NCI-H1694 treated with DMSO at 0.1 percent for 48 hours (cell line): ENCODE measurements around the gene LMX1A.
A peak's percentile ranks its signal among the peaks of the same experiment; 100 is the strongest.

Experiments used
- DNase-seq: peaks from one replicate; lab custom pipeline; 2025; lab: John Stamatoyannopoulos, UW

LMX1A gene

DNA sequence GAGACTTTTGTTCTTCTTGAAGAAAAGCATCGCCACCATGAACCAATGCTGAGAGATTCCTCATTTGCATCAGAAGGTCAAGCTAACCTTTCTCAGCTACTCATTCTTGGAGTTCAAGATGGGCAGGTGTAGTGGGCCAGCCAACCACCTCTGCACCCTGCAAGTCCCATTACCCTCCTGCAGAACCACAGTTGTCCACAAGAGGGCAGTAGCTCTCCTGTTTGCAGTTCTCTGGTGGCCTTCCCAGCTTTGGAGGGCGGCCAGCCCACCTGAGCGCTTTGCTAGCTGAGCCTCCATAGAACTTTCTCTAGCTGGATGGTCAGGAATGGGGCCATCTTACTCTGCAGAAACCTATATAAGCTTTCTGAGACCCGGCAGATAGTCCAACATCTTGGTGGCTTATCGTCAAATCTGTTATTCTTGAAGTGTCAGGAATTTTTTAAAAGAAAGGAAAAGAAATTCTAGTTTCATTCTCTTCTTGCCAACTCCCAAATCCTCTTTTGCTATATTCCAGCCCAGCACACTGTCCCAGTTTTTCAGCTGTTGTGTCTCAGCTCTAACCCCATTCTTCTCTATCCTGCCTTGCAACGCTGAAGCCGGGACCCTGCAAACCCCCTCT lies 11.0 kb upstream of the LMX1A start:
- DNase-seq: peak; percentile 56

DNA sequence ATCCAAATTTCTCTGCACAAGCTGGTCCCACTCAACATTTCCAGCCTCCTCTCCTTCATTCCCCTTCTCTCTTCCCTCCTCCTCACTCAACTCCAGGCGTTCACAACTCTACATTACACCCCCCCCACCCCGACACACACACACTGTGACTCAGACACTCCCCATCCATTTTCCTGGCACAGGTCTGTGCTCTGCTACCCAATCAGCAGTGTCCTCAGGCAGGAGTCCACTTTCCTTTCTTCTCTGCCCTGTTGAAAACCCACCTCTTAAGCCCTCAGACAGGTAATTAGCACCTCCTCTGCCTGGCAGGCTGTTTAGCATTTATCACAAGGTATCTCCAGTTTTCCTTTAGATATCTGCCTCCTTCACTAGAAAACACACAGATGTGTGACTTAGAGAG lies 8.8 kb upstream of the LMX1A start:
- no peak for DNase-seq

DNA sequence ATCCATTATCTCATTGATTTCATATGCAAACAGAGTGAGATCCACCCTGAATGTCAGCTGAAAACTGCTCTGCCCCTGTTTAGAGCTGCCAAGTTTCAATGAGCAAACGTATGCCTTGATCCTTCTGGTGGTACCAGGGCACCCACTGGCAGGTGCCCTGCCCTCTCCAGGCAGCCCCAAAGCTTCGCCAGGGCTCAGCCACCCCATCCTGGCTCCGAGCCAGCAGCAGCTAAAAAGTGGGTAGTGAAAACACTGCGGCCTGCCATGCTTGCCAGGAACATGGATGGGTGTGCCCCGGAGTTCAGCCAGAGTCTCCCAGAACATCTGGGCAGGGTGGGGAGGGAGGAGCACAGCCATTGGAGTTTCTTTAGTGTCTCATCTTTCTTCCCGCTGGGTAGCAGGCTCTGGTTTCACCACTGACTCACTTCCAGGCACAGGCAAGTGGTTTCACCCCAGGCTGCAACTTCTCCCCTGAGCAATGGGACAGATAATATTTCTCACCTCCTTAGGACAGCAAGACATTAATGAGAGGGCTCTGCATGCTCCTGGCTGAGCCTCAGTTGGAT lies 8.1 kb upstream of the LMX1A start:
- DNase-seq: peak; percentile 21

DNA sequence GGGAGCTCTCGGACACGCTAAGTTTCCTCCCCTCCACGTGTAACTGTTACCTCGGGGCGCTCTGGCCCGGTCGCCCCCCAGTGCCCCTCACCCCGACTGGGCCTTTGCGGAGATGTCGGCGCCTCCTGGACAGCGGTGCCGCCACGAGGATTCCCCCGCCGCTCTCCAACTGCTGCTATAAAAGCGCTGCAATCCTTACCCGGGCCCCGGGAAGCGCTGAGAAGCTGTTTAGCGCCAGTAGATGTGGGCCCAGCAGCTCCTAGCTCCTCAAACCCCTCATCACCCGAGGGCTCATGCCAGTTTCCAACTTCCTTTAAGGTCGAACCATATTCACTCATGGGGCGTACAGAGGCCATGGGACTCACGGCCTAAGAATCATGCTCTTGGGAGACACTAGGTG lies 361 bp upstream of the LMX1A start:
- DNase-seq: no peak

DNA sequence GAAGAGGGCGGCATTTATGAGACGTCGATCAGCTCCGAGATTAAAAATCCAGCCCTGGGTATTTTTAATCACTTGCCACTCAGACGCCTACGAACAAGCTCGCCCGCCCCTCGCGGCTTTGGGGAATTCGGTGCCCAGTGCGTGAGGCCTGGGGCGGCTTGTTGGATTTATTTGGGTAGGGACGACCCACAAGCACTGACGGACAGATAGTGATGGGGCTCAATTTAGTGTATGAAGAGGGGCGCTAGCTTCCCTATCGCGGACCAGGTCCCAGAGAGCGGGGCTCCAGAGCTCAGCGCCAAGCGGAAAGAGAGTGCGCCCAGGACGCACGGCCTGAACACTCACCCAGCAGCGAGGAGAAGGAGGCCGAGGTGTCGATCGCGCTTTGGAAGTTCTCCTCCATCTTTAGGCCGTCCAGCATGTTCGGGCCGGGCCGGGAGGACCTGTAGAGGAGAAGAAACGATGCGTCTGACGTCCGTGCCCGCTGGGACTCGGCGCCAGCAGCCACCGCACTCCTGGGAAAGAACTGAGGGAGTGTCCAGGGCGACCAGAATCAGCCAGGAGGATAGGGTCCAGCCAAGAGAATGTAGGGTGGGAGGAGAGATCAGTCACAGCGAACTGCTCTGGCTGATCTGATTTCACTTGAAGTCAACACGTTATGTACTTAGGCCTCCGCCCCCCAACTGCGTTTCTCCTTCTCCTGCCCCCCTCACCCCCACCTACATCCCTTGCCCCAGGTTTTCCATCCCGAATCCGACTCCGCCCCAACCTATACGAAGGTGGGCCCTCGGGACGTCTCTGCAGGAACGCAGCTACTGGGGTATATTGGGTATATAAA lies 1.2 kb downstream of the LMX1A start:
- DNase-seq: no peak

DNA sequence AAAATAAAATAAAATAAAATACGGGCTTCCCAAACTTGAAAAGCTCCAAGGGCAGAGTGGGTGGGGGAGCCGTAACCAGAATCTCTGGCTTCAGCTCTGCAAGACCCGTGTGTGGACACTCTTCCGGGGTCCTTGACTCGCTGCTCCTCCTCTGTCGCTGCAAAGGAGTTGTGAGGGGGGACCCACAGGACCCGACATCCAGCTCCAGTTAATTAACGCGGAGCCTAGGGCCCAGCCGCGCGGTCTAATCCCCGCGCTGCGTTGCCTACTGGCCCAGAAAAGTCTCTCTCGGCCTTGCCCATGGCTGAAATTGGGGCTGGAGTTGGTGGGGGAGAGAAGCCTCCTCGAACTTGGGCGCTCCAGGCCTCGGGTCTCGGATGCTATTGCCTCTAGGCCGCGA lies 1.8 kb downstream of the LMX1A start:
- no peak for DNase-seq

DNA sequence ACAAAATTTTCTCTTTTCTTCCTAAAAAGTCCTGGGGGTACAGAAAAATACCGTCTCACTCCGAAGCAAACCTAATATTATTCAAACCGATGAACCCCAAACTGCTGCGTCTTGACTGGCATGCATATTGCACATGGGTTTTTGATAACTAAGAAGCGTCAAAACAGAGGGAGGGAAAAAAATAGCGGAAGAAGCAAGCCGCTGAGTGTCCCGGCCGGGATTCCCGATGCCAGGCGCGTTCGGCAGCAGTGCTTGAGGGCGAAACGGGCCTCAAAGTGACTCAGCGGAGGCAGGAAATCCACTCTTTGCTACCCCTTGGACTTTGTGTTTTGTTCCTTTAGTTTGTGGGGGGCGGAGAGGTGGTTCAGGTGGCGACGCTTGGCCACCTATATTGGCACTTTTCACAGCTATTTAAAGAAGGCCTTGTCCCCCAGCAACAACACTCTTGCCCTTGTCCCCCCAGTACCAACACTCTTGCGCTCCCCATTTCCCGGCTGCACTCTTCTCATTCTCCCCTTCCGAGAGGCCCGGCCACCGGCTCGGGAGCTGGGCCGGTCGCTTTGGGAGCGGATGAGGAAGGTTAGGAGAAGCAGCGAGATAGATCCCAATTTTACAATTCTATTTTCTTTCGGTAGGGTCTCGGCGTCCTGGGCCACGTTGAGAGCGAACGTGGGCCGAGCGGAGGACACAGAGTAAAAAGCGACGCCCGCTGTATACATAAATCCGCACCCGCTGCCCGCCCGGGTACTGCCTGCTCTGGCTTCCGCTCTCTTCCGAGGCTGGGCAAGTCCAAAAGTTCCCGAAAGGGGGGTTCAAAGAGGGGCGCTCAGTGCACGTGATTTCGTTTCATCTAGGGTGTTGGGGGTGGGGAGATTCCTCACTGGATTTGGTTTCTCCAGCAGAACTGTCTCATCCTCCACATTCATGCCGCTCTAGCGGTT lies 2.5 kb downstream of the LMX1A start:
- DNase-seq: no peak

GRCh38 chr1:165352442-165353293 lies 3.8 kb downstream of the LMX1A start:
- DNase-seq: no peak

- no peak for DNase-seq
These were observed 4.6 kb downstream of the LMX1A start for GRCh38 chr1:165351863-165352441.

GRCh38 chr1:165350840-165351239 lies 5.7 kb downstream of the LMX1A start:
- no peak for DNase-seq

DNA sequence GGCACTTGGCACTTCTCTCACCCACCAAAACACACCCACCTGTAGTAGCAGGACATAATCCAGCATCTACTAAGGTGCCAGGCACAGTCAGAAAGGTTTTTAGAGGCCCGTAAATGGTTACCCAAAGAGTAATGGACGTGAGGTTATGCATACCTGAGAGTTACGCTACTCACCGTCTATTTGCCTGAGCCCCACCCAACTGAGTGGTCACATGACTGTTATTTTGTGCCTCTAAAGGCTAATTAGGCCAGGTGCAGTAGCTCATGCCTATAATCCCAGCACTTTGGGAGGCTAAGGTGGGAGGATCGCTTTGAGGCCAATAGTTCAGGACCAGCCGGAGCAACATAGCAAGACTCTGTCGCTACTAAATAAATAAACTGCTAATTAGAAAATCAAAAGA lies 11.0 kb downstream of the LMX1A start:
- no peak for DNase-seq

DNA sequence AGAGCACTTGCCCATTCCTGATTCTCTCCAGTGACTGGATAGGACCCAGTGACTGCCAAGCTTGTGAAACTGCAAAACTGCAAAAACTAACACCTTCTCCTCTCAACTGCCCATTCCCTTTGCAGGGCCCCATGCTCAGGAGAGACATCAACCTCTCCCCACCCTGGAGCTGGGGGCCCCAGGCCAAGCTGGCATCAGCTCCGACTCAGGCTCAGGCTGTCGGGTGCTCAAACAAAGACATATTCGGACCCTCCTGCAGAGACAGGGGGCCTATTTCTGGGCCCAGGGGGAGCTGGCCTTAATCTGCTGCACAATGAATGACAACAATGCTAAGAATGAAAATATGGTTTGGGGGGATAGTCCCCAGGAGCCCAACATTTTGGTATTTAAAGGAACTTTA lies 11.8 kb downstream of the LMX1A start:
- no peak for DNase-seq

- DNase-seq: no peak
These were observed 12.3 kb downstream of the LMX1A start for GRCh38 chr1:165344198-165344597.

DNA sequence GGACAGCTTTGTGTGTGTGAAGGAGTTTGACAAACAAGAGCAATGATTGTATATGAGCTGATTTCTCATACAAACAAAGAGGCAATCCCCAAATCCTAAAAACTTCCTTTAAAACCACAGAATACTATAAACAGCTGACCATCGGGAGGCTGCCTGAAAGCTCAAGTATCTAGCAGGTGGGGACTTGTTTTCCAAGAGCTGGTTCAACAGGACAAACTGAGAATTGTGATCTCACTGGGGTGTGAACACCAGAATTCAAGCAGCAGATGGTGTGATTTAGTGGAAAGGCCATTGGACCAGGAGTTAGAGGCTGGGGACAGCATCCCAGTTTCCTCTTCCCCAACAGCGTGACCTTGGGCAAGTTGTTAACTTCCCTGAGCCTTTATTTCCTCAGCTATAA lies 13.9 kb downstream of the LMX1A start:
- no peak for DNase-seq

DNA sequence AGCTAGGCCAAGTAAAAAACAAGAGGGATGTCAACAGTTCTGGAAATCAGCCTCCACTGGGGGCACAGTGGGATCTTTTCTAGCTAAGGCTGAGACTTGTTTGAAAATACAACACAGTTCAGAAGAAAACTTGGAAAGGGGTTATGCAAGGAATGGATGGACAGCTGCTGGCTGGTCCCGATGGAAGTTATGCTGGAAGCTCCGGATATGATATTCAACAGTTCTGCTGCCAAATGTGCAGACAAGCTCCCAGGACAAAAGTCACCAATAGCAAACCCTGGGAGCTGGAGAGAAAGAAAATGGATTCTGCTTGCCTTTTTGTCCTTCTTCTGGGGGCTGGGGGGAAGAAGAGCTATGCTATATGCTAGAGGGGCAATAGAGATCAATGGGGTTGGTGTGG lies 14.3 kb downstream of the LMX1A start:
- DNase-seq: no peak

DNA sequence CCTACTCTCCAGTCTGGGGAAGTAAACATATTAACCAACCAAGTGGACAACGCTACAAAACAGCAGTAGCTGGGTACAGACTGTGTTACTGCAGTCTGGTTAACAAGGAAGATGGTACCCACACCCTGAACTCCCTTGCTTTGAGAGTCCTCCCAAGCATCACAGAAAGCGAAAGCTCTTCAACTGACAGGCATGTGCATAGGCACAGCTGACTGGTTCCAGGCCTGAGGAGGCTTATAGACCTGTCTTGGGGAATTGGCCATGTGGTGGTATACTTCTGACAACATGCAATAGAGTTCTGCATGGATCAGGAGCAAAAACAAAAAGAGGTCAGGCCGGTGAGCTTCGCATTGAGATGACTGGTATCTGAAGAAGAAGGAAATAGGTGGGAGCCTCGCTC lies 17.4 kb downstream of the LMX1A start:
- DNase-seq: no peak

DNA sequence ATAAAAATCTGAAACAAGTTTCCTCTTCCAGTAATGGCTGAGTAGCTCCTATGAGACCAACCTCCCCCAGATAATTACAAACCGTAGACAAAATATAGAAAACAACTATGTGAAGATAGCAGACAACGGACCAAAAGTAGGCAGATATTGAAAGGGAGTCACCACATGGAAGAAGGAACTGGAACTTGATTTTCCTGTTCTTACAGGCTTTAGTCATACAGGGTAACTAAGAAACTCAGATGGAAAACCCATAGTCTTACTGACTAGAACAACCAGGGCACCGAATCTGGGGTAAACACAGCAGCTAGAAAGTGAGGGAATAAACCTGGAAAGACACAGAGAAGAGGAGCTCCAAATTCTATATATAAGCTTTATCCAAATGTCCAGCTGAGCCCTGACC lies 26.0 kb downstream of the LMX1A start:
- DNase-seq: no peak

- no peak for DNase-seq
These were observed 27.4 kb downstream of the LMX1A start for GRCh38 chr1:165329104-165329503.

DNA sequence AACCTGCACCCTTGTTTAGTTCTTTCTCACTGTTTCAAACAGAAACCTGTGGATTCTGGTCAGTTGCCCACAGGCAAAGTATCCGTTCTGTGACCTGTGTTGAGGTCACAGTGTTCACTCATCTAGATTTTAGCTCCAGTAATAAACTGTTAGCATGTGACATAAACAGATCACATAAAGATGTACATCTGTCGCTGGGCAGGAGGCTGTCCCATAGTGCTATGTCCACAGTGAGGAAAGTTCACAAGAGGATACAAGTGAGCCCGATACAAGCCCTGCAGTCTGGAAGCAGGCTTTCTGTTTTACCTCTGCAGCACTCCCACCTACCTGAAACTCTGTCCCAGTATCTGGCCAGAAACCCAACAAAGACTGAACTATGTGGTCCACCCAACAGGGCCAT lies 28.4 kb downstream of the LMX1A start:
- DNase-seq: no peak

DNA sequence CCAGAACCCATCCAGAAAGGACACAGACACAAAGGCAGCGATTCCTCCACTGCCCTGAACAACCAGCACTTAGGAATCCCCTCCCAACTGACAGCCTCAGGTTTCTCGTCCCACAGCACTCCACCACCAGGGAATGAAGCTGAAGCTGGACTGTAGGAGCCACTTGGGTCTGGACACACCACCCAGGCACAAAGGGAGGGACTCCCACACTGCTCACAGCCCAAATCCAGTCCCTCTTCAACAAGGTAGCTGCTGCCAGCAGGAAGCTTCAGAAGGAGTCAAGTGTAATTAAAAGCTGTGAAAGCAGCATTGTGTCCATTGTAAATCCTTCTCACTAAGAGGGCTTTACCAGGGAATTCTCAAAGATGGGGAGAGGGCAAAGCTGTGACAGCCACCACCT lies 29.0 kb downstream of the LMX1A start:
- DNase-seq: no peak
